ENCODE results near the gene ABHD6. TPM values are rescaled to one million over a fixed set of nuclear protein-coding genes. Genes with fewer than 3 reads are reported as not detected.
A peak's percentile ranks its signal among the peaks of the same experiment; 100 is the strongest.

ABHD6 gene, protein sequence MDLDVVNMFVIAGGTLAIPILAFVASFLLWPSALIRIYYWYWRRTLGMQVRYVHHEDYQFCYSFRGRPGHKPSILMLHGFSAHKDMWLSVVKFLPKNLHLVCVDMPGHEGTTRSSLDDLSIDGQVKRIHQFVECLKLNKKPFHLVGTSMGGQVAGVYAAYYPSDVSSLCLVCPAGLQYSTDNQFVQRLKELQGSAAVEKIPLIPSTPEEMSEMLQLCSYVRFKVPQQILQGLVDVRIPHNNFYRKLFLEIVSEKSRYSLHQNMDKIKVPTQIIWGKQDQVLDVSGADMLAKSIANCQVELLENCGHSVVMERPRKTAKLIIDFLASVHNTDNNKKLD
- 1 to 10 TPM; 4.1 to 5.0 TPM for total RNA-seq

DNA sequence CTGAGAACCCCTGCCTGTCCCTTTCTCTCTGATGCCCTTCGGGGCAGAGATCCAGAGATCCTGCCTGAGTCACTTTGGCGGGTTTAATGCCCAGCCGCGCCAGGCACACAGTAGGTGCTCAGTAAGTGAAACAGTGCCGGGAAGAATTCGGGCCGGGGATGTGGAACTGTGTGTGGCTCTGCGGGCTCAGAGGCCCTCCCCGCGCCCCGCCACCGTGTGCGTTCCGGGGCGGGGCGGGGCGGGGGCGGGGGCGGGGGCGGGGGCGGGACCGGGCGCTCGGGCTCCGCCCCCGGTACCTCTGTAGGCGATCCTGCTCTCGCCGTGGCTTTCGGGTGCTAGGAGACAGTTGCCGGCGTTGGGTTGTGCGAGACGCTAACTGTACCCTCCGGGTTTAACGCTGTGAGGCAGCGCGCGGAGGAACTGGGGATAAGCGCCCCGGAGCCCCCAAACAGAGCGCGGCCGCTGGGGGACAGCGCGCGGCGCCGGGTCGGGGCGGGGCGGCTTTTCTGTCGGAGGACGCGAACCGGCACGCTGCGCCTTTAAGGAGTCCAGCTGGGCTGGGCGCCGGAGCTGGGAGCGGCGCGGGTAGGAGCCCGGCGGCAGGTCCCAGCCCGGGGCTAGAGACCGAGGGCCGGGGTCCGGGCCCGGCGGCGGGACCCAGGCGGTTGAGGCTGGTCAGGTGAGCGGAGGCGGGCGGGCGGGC is at the start of gene ABHD6:
TSS of gene ABHD6 (plus strand) at position 555 of the 703 bp plus-strand sequence. CDS start 18,795 bp downstream, outside the sequence.
- no peaks in the 10 kb centered on the region for H3K36me3 Mint-ChIP-seq (ENCODE audit: low read depth)
- H3K4me3 Mint-ChIP-seq = peak within 1 kb of the TSS; percentile 89
- CTCF ChIA-PET = interaction anchor here (0.6 to 1.9 kb wide), 4 partner anchors 9 to 214 kb away, joined by 3 to 8 read pairs (median 6); partner anchors contain the start of genes HTD2 and RPP14
- peak within 1 kb of the TSS; percentile 80 for H3K27ac Mint-ChIP-seq
- H3K4me1 Mint-ChIP-seq = peaks cover 23% of the 10 kb centered on the region
- H3K9me3 Mint-ChIP-seq = no peaks in the 10 kb centered on the region
- POLR2A ChIA-PET = no interaction called here
- peaks cover 26% of the 10 kb centered on the region for H3K27me3 Mint-ChIP-seq
- peak; percentile 76 for DNase-seq

DNA sequence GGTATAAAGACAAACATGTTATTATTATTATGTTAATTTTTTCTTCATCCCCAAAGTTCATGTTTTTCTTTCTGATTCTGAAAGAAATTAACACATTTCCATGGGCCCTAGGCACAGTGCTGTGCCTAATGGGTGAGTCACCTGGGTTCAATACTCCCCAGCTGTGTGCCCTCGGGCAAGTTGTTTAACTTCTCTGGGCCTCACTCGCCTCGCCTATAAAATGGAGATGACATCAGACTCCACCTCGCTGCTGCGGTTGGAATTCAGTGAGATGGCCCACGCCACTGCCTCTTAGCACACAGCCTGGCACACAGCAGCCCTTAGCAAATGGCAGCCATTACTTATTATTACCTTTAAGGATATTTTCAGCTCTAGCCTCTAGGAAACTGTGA is 49.4 kb upstream of the ABHD6 start:
- H3K9me3 Mint-ChIP-seq = no peaks in the 10 kb centered on the region
- DNase-seq = no peak
- H3K4me1 Mint-ChIP-seq = peaks cover 1% of the 10 kb centered on the region
- no peak overlapping the region for H3K4me3 Mint-ChIP-seq
- H3K27ac Mint-ChIP-seq = no peak overlapping the region
- no peaks in the 10 kb centered on the region for H3K27me3 Mint-ChIP-seq
- H3K36me3 Mint-ChIP-seq (ENCODE audit: low read depth) = no peaks in the 10 kb centered on the region
- ChIA-PET POLR2A (interaction anchor here (0.6 kb wide), 1 partner anchor 122 kb away, joined by 7 read pairs; no protein-coding TSS in a partner anchor), CTCF (interaction anchor here (0.5 to 4.2 kb wide), 23 partner anchors 9 to 346 kb away, joined by 3 to 30 read pairs (median 4); partner anchors contain the start of genes HTD2, PXK and RPP14)

GRCh38 chr3:58188921-58189451 is 48.6 kb upstream of the ABHD6 start:
- no peaks in the 10 kb centered on the region for H3K36me3 Mint-ChIP-seq (ENCODE audit: low read depth)
- H3K27me3 Mint-ChIP-seq = no peaks in the 10 kb centered on the region
- ChIA-PET POLR2A (no interaction called here), CTCF (interaction anchor here (0.7 to 4.2 kb wide), 8 partner anchors 8 to 145 kb away, joined by 3 to 30 read pairs (median 10); partner anchors contain the start of genes HTD2, PXK and RPP14)
- no peak for DNase-seq
- H3K4me3 Mint-ChIP-seq = no peak overlapping the region
- H3K9me3 Mint-ChIP-seq = no peaks in the 10 kb centered on the region
- peaks cover 1% of the 10 kb centered on the region for H3K4me1 Mint-ChIP-seq
- no peak overlapping the region for H3K27ac Mint-ChIP-seq

DNA sequence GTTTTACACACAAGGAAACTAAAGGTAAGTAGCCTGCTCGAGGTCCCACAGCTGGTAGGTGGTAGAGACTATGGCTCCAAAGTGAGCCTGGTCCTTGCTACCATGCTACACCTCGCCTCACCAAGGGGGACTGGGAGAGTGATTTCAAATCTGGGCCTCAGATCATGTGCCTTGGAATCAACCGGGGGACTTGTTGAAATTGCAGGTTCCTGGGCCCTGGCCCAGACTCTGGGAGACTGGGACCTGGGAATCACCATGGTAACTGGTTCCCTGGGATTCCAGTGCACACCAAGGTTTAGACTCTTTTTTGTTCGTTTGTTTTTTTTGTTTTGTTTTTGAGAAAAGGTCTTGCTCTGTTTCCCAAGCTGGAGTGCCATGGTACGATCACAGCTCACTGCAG is 47.9 kb upstream of the ABHD6 start:
- ChIA-PET POLR2A (no interaction called here), CTCF (interaction anchor here (0.6 to 4.2 kb wide), 7 partner anchors 11 to 144 kb away, joined by 3 to 30 read pairs (median 9); partner anchors contain the start of genes HTD2 and RPP14)
- H3K27ac Mint-ChIP-seq = no peak overlapping the region
- peaks cover 1% of the 10 kb centered on the region for H3K4me1 Mint-ChIP-seq
- no peaks in the 10 kb centered on the region for H3K27me3 Mint-ChIP-seq
- no peaks in the 10 kb centered on the region for H3K9me3 Mint-ChIP-seq
- no peak overlapping the region for H3K4me3 Mint-ChIP-seq
- no peak for DNase-seq
- H3K36me3 Mint-ChIP-seq (ENCODE audit: low read depth) = no peaks in the 10 kb centered on the region

DNA sequence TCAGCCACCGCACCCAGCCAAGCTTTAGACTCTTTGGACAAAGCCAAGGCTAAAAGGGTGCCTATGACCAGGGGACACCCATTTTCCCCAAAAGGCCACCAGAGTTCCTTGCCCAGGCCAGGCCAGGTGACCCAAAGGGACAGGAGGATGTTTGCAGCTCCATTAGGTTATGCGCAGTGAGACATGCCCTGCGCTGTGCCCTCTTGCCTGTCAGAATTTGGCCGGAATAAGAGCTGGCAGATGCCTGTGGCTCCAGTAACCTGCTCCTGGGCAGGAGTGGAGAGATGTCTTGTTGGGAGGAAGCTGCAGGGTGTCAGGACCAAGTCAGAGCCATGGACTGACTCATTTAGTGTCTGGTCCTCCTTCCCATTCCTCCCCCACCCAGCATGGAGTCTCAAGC is 47.3 kb upstream of the ABHD6 start:
- CTCF ChIA-PET = interaction anchor here (1.2 to 4.2 kb wide), 5 partner anchors 10 to 116 kb away, joined by 3 to 30 read pairs (median 26); partner anchors contain the start of genes HTD2 and RPP14

GRCh38 chr3:58190882-58191281 is 46.7 kb upstream of the ABHD6 start:
- H3K27me3 Mint-ChIP-seq = no peaks in the 10 kb centered on the region
- H3K36me3 Mint-ChIP-seq (ENCODE audit: low read depth) = no peaks in the 10 kb centered on the region
- H3K27ac Mint-ChIP-seq = no peak overlapping the region
- no peak overlapping the region for H3K4me3 Mint-ChIP-seq
- no peak for DNase-seq
- H3K4me1 Mint-ChIP-seq = peaks cover 1% of the 10 kb centered on the region
- ChIA-PET POLR2A (no interaction called here), CTCF (interaction anchor here (0.7 to 4.2 kb wide), 4 partner anchors 10 to 116 kb away, joined by 3 to 30 read pairs (median 16); partner anchors contain the start of genes HTD2 and RPP14)
- H3K9me3 Mint-ChIP-seq = no peaks in the 10 kb centered on the region

More for the DNA sequence above, 47.3 kb upstream of the ABHD6 start:
- POLR2A ChIA-PET = no interaction called here
- Mint-ChIP-seq H3K27ac (no peak overlapping the region), H3K27me3 (no peaks in the 10 kb centered on the region), H3K9me3 (no peaks in the 10 kb centered on the region), H3K4me3 (no peak overlapping the region), H3K36me3 (ENCODE audit: low read depth) (no peaks in the 10 kb centered on the region), H3K4me1 (peaks cover 1% of the 10 kb centered on the region)
- no peak for DNase-seq

GRCh38 chr3:58191361-58191991 is 46.1 kb upstream of the ABHD6 start:
- H3K4me1 Mint-ChIP-seq = peaks cover 1% of the 10 kb centered on the region

DNA sequence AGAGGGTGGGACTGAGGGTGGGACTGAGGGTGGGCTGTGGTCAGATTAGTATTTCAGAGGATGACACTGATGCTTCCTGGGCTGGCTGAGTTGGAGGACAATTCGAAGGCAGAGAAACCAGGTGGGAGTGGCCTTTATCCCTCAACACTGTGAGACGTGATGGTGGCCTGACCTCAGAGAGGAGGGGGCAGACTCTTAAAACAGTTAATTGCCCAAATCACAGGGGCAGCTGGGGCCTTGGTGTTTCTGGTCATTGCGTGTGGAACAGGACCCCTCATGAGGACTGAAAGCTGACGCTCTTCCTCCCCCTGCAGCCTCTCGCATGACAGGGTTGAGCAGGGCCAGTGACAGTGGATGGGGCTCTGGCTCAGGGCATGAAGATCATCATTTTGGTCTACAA is 45.5 kb upstream of the ABHD6 start:
- DNase-seq = no peak
- ChIA-PET POLR2A (no interaction called here), CTCF (interaction anchor here (0.6 kb wide), 2 partner anchors 103 to 150 kb away, joined by 3 to 7 read pairs; no protein-coding TSS in a partner anchor)
- H3K27me3 Mint-ChIP-seq = no peaks in the 10 kb centered on the region
- H3K4me1 Mint-ChIP-seq = peaks cover 1% of the 10 kb centered on the region
- no peaks in the 10 kb centered on the region for H3K36me3 Mint-ChIP-seq (ENCODE audit: low read depth)
- no peak overlapping the region for H3K4me3 Mint-ChIP-seq
- no peak overlapping the region for H3K27ac Mint-ChIP-seq
- H3K9me3 Mint-ChIP-seq = no peaks in the 10 kb centered on the region

More at GRCh38 chr3:58191361-58191991, 46.1 kb upstream of the ABHD6 start:
- ChIA-PET POLR2A (no interaction called here), CTCF (interaction anchor here (0.6 to 4.2 kb wide), 5 partner anchors 27 to 150 kb away, joined by 3 to 30 read pairs (median 7); partner anchors contain the start of genes HTD2 and RPP14)
- H3K27me3 Mint-ChIP-seq = no peaks in the 10 kb centered on the region
- H3K36me3 Mint-ChIP-seq (ENCODE audit: low read depth) = no peaks in the 10 kb centered on the region
- H3K9me3 Mint-ChIP-seq = no peaks in the 10 kb centered on the region
- no peak overlapping the region for H3K27ac Mint-ChIP-seq
- DNase-seq = no peak
- H3K4me3 Mint-ChIP-seq = no peak overlapping the region

DNA sequence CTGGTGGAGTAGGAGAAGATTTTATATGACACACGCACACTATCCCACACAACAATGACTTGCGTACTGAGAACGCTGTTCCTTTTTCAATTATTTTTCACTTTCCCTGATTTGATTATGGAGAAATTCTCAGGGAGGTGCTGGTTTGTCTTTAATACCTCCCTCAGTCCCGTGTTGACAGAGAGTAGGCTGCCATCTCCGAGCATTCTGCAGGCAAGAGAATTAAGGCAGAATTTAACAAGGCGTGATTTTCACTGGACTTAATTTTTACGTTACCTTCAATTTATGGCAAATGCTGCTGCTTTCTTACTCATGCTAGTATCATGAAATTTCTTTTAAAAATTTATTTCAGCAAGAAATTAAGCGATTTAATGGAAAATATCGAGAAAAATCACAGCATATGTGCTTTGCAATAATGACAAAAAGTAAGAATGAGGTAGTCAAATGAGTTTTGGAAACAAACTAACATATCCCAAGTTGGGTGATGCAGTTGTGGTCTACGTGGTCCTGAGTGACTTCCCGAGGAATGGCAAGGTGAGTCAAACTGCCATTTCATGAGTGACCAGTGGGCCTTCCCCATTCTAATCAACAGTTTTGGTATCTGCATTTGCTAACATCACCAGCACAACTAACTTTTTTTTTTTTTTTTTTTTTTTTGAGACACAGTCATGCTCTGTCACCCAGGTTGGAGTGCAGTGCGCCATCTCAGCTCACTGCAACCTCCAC is 43.7 kb upstream of the ABHD6 start:
- DNase-seq = no peak
- CTCF ChIA-PET = interaction anchor here (0.8 to 0.9 kb wide), 2 partner anchors 15 to 24 kb away, joined by 3 read pairs; no protein-coding TSS in a partner anchor

GRCh38 chr3:58197588-58197987 is 40.0 kb upstream of the ABHD6 start:
- Mint-ChIP-seq H3K36me3 (ENCODE audit: low read depth) (no peaks in the 10 kb centered on the region), H3K27me3 (peaks cover 7% of the 10 kb centered on the region), H3K4me3 (no peak overlapping the region), H3K27ac (no peak overlapping the region), H3K4me1 (peaks cover 2% of the 10 kb centered on the region), H3K9me3 (no peaks in the 10 kb centered on the region)
- ChIA-PET POLR2A (no interaction called here), CTCF (interaction anchor here (2.3 kb wide), 1 partner anchor 10 kb away, joined by 10 read pairs; no protein-coding TSS in a partner anchor)
- no peak for DNase-seq

More for the DNA sequence above, 43.7 kb upstream of the ABHD6 start:
- H3K27me3 Mint-ChIP-seq = no peaks in the 10 kb centered on the region
- POLR2A ChIA-PET = no interaction called here
- H3K4me3 Mint-ChIP-seq = no peak overlapping the region
- H3K4me1 Mint-ChIP-seq = no peaks in the 10 kb centered on the region
- H3K36me3 Mint-ChIP-seq (ENCODE audit: low read depth) = no peaks in the 10 kb centered on the region
- no peak overlapping the region for H3K27ac Mint-ChIP-seq
- no peaks in the 10 kb centered on the region for H3K9me3 Mint-ChIP-seq

GRCh38 chr3:58198362-58198761 is 39.2 kb upstream of the ABHD6 start:
- peaks cover 2% of the 10 kb centered on the region for H3K4me1 Mint-ChIP-seq
- no peaks in the 10 kb centered on the region for H3K9me3 Mint-ChIP-seq
- no peak overlapping the region for H3K4me3 Mint-ChIP-seq
- H3K27me3 Mint-ChIP-seq = peaks cover 12% of the 10 kb centered on the region
- H3K36me3 Mint-ChIP-seq (ENCODE audit: low read depth) = no peaks in the 10 kb centered on the region
- DNase-seq = no peak
- CTCF ChIA-PET = interaction anchor here (2.3 kb wide), 1 partner anchor 11 kb away, joined by 10 read pairs; no protein-coding TSS in a partner anchor
- H3K27ac Mint-ChIP-seq = no peak overlapping the region
- POLR2A ChIA-PET = no interaction called here

GRCh38 chr3:58198804-58199203 is 38.8 kb upstream of the ABHD6 start:
- H3K4me1 Mint-ChIP-seq = peaks cover 2% of the 10 kb centered on the region
- no peaks in the 10 kb centered on the region for H3K9me3 Mint-ChIP-seq
- no peak overlapping the region for H3K4me3 Mint-ChIP-seq
- H3K36me3 Mint-ChIP-seq (ENCODE audit: low read depth) = no peaks in the 10 kb centered on the region
- ChIA-PET CTCF (interaction anchor here (0.7 kb wide), 1 partner anchor 56 kb away, joined by 3 read pairs; no protein-coding TSS in a partner anchor), POLR2A (no interaction called here)
- no peak for DNase-seq
- H3K27ac Mint-ChIP-seq = no peak overlapping the region
- H3K27me3 Mint-ChIP-seq = peaks cover 13% of the 10 kb centered on the region

Measured in activated CD4-positive, alpha-beta T cell treated with anti-CD3 and anti-CD28 coated beads, Interleukin-2, amount 10 ng/mL, durations not matched to agents 7 days and 5 days (primary cell).